ENCODE results near the gene UGT1A8.

Gene UGT1A8

DNA sequence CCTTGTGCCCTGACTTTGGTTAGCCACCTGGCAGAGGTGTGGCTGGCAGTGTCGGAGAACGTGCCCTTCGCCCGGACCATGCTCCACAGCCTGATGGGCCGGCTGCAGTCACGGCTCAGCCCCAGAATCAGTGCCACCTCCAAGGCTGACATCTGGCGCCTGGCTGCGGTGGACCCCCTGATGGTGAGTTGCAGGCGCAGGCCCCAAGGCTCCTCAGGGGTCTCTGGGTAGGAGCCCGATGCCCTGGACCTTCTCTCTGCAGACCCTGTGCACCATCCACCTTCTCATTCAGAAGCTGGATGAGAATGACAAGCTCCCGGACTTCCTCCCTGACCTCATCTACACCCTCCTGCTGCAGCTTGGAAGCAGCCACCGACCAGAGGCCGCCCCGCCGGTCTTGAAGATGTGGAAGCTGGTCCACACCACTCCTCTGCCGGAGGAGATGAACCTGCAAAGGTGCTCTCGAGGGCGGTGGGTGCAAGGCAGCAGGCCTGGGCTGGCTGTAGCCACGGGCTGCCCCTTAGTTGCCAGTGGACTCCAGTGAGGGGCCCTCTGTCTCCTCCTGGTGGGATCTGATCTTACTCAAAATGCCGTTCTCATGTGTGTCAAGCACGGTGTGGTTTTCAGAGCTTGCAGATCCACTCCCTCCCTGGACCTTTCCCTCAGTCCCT, 204.8 kb downstream of the UGT1A8 start:
- no peak for DNase-seq

Data from NCI-H2029 (cell line).